Measurements from ENCODE around the gene ASCC3.

DNA sequence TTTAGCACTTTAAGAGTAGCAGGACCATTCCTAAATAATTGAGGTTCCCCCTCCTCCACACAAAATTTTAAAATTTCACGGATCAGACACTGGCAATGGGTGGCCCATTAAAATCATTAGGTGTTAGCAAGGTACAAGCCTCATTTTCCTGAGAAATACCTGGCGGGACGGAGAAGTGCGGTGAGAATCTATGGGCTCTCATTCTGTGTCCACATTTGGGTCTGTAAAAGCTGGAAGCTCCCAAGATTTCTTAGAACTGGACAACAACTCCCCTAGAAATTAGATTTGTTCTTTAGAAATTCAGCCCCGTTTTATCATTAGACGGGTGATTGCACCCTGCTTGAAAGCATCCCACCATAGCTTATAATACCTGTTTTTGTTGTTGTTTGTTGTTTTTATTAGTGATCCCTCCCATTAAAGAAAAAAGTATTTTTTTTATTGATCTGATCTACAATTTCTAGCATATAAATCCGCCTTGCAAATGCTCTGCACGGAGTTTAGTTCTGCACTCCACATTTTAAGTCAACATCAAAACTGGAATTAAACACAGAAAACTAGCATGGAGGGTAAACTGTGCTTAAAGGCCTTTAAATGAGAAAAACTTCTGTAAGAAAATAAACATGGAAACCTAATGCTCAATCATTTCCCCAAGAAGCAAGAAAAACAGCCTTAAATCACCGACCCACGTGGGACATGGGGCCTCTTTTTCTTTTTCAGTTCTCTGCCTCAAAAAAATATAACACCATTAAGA, 422.1 kb downstream of the ASCC3 start:
- no peak for TF ChIP-seq TAF1 (IDR thresholded peaks at IDR 0.05; ENCODE audit: low read depth, low read length)
- TF ChIP-seq PAX5 (IDR thresholded peaks at IDR 0.05; ENCODE audit: insufficient read depth, low read length, severe bottlenecking) = no peak
- TF ChIP-seq POLR2AphosphoS5 (IDR thresholded peaks at IDR 0.05; ENCODE audit: low read depth, low read length) = no peak
- TF ChIP-seq POLR2A (IDR thresholded peaks at IDR 0.05; ENCODE audit: low read depth, low read length) = no peak
- TF ChIP-seq SPI1 (IDR thresholded peaks at IDR 0.05; ENCODE audit: low read depth, low read length) = no peak

Measured in GM12891 (cell line).